ENCODE data around the gene ZNF664. TPM values are rescaled to one million over a fixed set of nuclear protein-coding genes. Genes with fewer than 3 reads are reported as not detected.

ZNF664 gene
- polyA plus RNA-seq, 1 experiment = 42.4 TPM

- TF ChIP-seq CTCF (IDR thresholded peaks at IDR 0.05; ENCODE audit: insufficient read depth, low read depth, low read length) = no peak
- no peak for DNase-seq (ENCODE audit: low read depth)
- no peaks in the 10 kb centered on the region for H3K27me3 ChIP-seq (ENCODE audit: control insufficient read depth, insufficient read depth, low read length)
- ChIA-PET POLR2A (no interaction called here), CTCF (interaction anchor here (0.7 kb wide), 1 partner anchor 36 kb away, joined by 3 read pairs; no protein-coding TSS in a partner anchor)
- peaks cover 22% of the 10 kb centered on the region for H3K36me3 ChIP-seq (ENCODE audit: control insufficient read depth, insufficient read depth, low read length)
- H3K4me3 ChIP-seq (ENCODE audit: low read depth, low read length) = no peak overlapping the region
These were observed 31.3 kb upstream of the ZNF664 start for GRCh38 chr12:123941624-123942237.

- Histone ChIP-seq H3K36me3 (ENCODE audit: control insufficient read depth, insufficient read depth, low read length) (peaks cover 22% of the 10 kb centered on the region), H3K4me3 (ENCODE audit: low read depth, low read length) (no peak overlapping the region), H3K27me3 (ENCODE audit: control insufficient read depth, insufficient read depth, low read length) (no peaks in the 10 kb centered on the region)
- peak; percentile 24 for DNase-seq (ENCODE audit: low read depth)
- ChIA-PET CTCF (no interaction called here), POLR2A (no interaction called here)
- TF ChIP-seq CTCF (IDR thresholded peaks at IDR 0.05; ENCODE audit: insufficient read depth, low read depth, low read length) = no peak
These were observed 30.8 kb upstream of the ZNF664 start for GRCh38 chr12:123942238-123942653.

GRCh38 chr12:123942911-123943648 is 29.9 kb upstream of the ZNF664 start:
- ChIA-PET POLR2A (no interaction called here), CTCF (no interaction called here)
- no peak overlapping the region for H3K4me3 ChIP-seq (ENCODE audit: low read depth, low read length)
- H3K36me3 ChIP-seq (ENCODE audit: control insufficient read depth, insufficient read depth, low read length) = peaks cover 22% of the 10 kb centered on the region
- no peak for DNase-seq (ENCODE audit: low read depth)
- TF ChIP-seq CTCF (IDR thresholded peaks at IDR 0.05; ENCODE audit: insufficient read depth, low read depth, low read length) = no peak
- H3K27me3 ChIP-seq (ENCODE audit: control insufficient read depth, insufficient read depth, low read length) = no peaks in the 10 kb centered on the region

GRCh38 chr12:123943816-123944215 is 29.2 kb upstream of the ZNF664 start:
- DNase-seq (ENCODE audit: low read depth) = no peak
- POLR2A ChIA-PET = no interaction called here
- H3K4me3 ChIP-seq (ENCODE audit: low read depth, low read length) = no peak overlapping the region
- TF ChIP-seq CTCF (IDR thresholded peaks at IDR 0.05; ENCODE audit: insufficient read depth, low read depth, low read length) = no peak
- CTCF ChIA-PET = no interaction called here
- peaks cover 22% of the 10 kb centered on the region for H3K36me3 ChIP-seq (ENCODE audit: control insufficient read depth, insufficient read depth, low read length)
- no peaks in the 10 kb centered on the region for H3K27me3 ChIP-seq (ENCODE audit: control insufficient read depth, insufficient read depth, low read length)

- DNase-seq (ENCODE audit: low read depth) = no peak
- TF ChIP-seq CTCF (IDR thresholded peaks at IDR 0.05; ENCODE audit: insufficient read depth, low read depth, low read length) = no peak
- no peak overlapping the region for H3K4me3 ChIP-seq (ENCODE audit: low read depth, low read length)
- H3K36me3 ChIP-seq (ENCODE audit: control insufficient read depth, insufficient read depth, low read length) = peaks cover 20% of the 10 kb centered on the region
- ChIA-PET CTCF (interaction anchor here (1.2 to 1.8 kb wide), 2 partner anchors 12 to 40 kb away, joined by 4 to 5 read pairs; no protein-coding TSS in a partner anchor), POLR2A (no interaction called here)
- no peaks in the 10 kb centered on the region for H3K27me3 ChIP-seq (ENCODE audit: control insufficient read depth, insufficient read depth, low read length)
These were observed 28.3 kb upstream of the ZNF664 start for GRCh38 chr12:123944696-123945095.

Data from BJ (cell line).